NCI-H1105 treated with DMSO at 0.1 percent for 48 hours (cell line): ENCODE results near the gene B3GALT6.
"Not testable (repeated sequence)": the region's sequence is repeated elsewhere in the genome, so short reads cannot be mapped to it uniquely, and the experiment has no call there.

Experiments used
- DNase-seq: peaks from one replicate; lab custom pipeline; 2025; lab: John Stamatoyannopoulos, UW

Gene B3GALT6

DNA sequence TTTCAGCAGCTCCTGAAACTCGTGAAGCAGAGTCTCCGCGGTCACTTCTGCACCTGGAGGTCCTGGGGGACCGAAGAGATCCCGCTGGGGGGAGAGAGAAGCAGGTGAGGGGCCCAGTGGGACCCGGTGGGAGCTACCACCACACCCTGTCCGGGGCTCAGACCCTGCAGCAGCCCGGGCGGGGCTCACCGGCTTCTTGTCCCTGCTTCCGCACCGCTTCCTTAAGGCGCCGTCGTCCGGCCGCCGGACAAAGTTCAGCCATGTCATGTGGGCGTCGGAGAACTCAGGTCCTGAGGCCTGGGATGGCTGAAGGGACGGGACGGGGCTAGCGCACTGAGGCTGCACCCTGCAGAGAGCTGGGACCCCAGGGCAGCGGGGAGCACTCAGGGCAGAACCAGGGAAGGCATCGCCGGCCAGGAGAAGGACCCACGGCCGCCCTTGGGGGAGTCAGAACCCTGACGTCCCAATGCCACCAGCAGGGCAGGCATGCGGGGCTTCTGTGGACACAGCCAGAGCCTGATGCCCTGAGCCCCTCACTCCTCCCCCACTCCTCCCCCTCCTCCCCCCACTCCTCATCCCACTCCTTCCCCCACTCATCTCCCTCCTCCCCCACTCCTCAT lies 12.3 kb downstream of the B3GALT6 start:
- no peak for DNase-seq

DNA sequence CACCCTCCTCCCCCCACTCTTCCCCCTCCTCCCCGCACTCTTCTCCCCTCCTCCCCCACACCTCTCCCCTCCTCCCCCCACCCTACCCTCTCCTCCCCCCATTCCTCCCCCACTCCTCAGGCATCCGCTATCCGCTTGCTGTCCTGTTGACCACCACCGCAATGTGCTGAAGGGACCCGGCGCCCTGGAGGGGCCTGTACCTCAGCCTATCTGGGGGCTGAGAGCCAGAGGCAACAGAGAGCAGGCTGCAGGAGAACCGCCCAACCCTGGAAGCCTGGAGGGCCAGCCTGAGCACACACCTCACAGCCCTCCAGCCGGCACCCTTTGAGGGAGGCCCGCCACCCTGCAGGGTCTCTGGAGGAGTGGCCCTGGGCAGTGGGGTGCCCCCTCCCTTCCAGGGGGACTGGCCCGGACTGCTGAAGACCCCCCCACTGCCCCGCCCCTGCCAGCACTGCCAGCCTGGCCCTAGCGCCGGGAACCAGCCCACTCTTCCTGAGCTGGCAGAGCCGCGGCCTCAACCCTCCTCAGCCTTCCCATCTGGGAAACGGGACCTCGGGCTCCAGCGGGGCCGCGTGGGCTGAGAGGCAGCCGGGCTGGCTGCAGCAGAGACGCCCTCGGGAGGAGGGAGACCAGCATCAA lies 13.3 kb downstream of the B3GALT6 start:
- DNase-seq = no peak

DNA sequence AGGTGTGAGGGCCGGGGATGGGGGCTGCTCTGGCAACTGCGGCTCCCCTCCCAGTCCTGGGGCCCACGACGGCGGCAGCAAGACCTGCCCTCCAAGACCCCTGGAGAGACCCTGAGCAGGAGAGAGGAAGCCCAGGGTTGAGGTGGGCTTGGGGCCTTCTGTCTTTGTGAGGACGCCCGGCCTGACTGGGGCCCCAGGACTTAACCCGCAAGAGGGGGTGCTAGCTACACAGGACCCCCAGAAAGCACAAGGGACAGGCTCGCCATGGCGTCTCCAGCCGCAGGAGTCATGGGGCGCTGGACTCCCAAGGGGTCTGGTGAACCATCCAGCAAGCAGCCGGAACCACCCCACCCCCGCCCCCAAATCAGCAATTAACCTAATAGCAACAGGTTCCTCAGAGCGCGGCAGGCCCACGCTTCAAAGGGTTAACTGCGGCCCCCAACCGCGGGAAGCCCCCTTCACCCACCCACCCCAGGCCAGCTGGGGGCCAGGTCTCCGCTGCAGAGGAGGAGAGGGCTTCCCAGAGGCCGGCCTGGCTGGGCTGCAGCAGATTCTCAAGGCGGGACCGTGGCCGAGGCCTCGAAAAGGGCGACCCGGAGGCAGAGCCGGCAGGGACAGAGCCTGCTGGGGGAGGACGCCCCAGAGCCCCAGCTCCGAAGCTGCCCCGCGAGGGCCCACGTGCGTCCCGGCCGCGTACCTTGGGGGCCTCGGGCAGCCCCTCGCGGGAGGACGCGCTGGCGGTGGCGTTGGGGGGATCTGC lies 14.0 kb downstream of the B3GALT6 start:
- no peak for DNase-seq

DNA sequence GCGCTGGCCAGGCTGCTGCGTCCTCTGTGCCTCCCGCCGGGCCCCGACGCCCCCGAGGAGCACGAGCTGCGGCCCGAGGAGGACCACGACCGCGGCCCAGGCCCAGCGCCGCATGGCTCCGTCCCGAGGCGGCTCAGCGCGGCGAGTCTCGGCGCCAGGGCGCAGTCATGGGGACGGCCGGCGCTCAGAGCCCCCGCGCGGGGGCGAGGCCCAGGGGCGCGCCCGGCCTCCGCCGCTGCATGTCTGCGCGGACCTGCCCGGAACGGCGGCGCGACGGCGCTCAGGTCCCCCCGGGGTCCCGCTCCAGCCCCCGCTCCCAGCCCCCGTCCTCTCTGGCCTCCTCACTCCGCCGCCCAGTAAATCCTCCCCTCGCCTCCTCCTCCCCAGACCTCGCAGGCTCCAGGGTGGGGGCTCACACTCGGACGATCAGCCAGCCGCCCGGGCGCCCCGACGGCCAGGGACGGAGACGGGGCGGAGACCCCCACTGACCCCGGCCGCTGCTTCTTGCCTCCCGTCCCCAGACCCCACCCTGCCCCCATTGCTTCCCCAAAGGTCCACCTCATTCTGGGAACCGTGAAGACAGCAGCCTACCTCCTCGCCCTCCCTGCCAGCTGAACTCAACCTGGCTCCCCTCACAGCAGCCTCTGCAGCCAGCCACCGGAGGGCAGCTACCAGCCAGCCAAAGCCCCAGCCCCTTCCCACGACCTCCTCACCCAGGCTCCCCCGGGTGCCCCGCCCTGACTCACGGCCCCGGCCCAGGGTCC lies 14.7 kb downstream of the B3GALT6 start, which contains the start of gene C1QTNF12:
Gene C1QTNF12 (minus strand): TSS at position 146 of the 764 bp plus-strand sequence. CDS start 32 bp downstream, at position 114.
- no peak for DNase-seq

- no peak for DNase-seq
Measured at GRCh38 chr1:1247341-1247913, 15.4 kb downstream of the B3GALT6 start.

DNA sequence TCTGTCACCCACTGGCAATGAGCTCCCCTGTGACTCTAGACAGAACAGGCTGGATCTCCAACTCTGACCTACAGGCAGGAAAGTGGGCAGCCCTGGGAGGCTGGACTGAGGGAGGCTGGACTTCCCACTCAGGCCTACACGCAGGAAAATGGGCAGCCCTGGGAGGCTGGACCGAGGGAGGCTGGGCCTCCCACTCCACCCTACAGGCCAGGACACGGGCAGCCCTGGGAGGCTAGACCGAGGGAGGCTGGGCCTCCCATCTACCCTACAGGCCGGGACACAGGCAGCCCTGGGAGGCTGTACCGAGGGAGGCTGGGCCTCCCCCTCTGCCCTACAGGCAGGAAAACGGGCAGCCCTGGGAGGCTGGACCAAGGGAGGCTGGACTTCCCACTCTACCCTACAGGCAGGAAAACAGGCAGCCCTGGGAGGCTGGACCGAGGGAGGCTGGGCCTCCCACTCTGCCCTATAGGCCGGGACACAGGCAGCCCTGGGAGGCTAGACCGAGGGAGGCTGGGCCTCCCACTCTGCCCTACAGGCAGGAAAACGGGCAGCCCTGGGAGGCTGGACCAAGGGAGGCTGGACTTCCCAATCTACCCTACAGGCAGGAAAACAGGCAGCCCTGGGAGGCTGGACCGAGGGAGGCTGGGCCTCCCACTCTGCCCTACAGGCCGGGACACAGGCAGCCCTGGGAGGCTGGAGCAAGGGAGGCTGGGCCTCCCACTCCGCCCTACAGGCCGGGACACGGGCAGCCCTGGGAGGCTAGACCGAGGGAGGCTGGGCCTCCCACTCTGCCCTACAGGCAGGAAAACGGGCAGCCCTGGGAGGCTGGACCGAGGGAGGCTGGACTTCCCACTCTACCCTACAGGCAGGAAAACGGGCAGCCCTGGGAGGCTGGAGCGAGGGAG lies 16.2 kb downstream of the B3GALT6 start:
- DNase-seq = not testable (repeated sequence)

- DNase-seq = peak; percentile 87
Measured at GRCh38 chr1:1250786-1251284, 18.8 kb downstream of the B3GALT6 start.

DNA sequence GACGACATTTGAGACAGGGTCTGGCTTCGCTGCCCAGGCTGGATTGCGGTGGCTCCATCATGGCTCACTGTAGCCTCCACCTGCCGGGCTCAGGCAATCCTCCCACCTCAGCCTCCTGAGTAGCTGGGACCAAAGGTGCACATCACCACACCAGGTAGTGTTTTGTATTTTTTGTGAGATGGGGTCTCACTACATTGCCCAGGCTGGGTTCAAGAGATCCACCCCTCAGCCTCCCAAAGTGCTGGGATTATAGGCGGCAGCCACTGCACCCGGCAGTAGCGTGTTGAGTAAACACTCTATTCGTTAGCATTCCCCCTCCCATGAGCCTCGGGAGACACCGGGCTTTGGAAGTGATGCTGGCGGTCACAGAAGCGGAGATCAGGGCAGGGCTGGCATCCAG lies 21.3 kb downstream of the B3GALT6 start:
- no peak for DNase-seq

GRCh38 chr1:1253972-1254666 lies 22.1 kb downstream of the B3GALT6 start:
- no peak for DNase-seq

DNA sequence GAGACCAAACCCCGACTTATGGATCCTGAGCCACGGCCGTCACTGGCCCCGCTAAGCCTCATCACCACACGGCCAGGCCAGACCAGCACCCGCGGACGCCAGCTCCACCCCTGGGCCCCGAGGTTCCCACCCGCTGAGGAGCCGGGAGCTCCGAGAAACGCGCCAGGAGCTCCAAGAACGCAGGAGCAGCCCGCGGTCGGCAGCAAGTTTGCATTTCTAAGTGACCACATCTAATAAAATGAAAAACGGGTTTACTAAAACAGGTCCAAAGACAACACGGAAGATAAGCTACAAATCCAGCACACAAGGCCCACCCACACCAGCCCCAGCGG lies 22.6 kb downstream of the B3GALT6 start:
- DNase-seq = no peak

GRCh38 chr1:1255078-1255477 lies 23.0 kb downstream of the B3GALT6 start:
- DNase-seq = no peak

- no peak for DNase-seq
Measured at GRCh38 chr1:1255611-1256010, 23.6 kb downstream of the B3GALT6 start.

GRCh38 chr1:1256956-1257871 lies 25.2 kb downstream of the B3GALT6 start:
- DNase-seq = no peak

DNA sequence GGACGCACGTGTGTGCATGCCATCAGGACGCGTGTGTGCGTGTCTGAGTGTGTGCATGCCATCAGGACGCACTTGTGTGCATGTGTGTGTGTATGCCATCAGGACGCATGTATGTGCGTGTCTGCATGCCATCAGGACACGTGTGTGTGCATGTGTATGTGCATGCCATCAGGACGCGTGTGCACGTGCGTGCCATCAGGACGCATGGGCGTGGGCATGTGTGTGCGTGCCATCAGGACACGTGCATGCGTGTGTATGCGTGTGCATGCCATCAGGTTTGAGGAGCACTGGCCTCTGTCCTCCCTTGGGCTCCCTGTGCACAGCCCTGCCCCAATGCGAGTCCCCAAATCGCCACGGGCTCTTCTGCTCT lies 27.1 kb downstream of the B3GALT6 start:
- no peak for DNase-seq

DNA sequence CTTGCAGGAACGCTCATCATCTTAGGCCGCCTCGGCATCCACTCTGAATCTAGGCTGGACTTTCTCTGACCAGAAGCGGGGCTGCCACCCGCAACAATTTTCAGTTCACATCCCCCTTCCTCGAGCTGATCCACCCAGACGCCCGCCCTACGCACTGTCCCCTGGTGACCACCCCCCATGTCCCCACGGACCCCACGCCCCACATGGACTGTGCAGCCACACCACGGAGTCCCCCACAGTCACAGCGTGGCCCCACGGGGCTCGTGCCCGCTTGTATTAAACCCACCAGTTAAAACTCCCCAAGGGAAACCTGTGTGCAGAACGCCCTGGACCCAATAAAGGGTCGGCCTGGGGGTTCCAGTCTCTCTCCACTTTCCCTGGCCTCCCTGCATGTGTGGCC lies 27.5 kb downstream of the B3GALT6 start:
- no peak for DNase-seq

DNA sequence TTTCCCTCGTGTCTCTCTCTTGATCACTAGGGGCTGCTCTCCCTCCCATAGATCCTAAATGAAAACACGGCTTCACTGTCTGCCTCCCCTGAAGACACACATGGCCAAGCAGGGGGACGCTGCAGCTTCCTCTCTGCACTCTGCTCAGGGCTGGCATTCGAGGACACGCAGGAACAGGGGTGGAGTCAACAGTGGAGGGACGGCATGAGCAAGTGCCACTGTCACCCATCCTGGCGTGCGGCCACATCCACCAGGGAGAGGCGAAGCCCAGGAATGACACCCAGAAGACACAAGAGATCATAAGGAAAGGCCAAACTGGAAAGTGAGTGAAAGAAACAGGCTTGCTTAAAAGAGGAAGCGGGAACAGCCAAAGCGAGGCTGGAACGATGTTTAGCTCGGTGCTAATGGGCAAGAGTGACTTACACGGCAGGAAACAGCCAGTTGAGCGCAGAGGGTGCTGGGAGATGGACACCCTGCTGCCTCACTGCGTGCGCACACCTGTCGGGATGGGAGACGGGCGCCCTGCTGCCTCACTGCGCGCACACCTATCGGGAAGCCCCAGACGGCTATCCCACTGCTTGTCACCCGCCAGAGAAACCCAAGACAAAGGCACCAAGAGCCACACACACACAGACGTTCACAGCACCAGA lies 28.0 kb downstream of the B3GALT6 start:
- DNase-seq = no peak

DNA sequence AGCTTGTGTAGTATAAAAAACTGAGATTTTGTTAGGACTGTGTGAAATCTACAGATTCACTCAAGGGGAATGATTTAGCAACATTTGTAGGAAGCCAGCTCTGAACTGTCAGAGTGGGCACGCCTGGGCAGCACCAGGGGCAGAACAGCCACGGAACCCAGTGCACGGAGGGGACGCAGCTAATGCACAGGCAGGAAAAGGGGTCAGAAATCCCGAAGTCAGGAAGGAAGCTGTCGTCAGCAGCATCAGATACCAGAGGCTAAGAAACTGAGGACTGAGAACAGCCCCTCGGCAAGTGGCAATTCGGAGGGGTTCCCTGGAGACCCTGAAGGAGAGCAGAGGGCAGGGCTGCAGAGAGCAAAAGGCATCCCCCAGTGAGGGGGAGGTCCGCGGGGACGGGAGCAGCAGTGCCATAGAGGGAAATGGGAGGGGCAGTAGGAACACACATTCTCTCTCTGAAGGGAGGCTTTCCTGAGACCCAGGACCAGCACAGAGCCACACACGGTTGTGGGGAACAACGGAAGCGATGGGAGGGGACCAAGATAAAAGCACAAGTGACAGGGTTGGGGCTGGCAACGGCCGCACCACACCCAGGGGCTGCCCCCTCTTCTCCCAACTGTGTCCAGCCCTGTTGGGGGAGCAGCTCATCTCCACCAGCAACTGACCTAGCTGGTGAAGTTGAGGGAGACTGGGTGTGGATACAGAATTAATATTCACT lies 29.0 kb downstream of the B3GALT6 start:
- DNase-seq = no peak

DNA sequence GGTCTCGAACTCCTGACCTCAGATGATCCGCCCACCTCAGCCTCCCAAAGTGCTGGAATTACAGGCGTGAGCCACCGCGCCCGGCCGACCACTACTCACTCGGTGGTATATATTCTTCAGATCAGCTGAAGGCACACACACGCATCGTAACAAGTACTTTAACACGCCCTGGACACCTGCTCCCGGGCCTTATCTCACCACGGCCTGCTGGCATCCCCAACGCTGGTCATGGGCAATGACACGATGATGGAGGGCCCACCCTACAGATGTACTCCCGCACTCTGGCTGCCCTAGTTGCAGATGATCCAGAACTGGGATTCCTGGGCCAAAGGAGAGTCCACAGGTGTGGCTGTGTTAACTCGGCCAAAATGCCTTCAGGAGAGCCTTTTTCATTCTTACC lies 30.0 kb downstream of the B3GALT6 start:
- DNase-seq = no peak
